ENCODE data around the gene ST6GALNAC4. TPM values are rescaled to one million over a fixed set of nuclear protein-coding genes. Genes with fewer than 3 reads are reported as not detected.

ST6GALNAC4 gene
- total RNA-seq, 1 experiment from 2014 or later, result 15.4 TPM

DNA sequence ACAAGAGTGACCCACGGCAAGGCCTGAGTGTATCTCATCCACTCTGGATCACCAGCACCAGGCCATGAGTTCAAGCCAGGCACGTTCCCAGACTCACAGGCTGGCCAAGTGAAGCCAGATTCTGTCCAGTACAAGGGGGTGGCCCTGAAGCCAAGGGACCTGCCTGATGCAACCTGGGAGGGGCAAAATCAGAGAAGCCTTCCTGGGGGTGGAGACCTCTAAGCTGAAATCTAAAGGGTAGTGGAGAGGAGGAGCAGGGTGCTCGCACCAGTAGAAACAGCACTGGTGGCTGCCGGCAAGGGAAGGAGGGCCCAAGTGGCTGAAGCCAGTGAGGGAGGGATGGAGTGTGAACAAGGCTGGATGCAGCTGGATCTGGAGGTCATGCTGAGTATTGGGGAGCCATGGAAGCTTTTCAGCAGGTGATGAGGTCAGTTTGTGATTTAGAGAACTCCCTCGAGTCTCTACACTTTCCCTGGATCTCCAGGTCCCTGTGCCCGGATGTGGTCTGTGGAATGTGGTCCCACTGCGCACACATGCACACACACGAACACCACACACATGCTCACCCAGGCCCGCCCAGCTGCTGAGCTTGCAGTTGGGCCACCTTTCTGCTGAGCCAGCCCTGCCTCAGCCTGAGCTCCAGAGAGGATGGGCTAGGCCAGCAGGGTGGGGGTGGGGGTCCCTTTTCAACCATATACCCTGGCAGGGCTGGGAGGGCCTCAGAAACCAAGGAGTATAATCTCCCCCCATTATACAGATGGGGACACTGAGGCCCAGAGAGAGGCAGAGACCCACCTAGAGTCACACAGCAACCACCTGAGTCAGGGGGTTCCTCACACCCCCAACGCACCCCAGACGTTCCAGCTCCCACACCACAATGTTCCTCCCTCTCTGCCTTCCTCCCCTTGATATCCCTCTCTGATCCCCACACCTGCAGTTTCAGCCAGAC, 12.1 kb upstream of the ST6GALNAC4 start:
- Histone ChIP-seq H4K91ac (ENCODE audit: insufficient read length, low read depth, low read length) (no peak overlapping the region), H3K23me2 (ENCODE audit: insufficient read length, low read depth, low read length, poor library complexity, severe bottlenecking) (peaks cover 16% of the 10 kb centered on the region), H4K5ac (ENCODE audit: insufficient read length, low read depth, low read length) (no peak overlapping the region), H3K23ac (ENCODE audit: insufficient read length, low read depth, low read length) (no peak overlapping the region), H3K4me2 (ENCODE audit: insufficient read depth, insufficient read length, low read length) (no peak overlapping the region), H3K79me1 (ENCODE audit: insufficient read depth, low read depth, low read length, poor library complexity, severe bottlenecking) (no peaks in the 10 kb centered on the region), H3K14ac (ENCODE audit: insufficient read depth, low read length) (no peak overlapping the region; the same call in 1 of the 2 replicates), H2BK20ac (ENCODE audit: low read depth, low read length, poor library complexity, severe bottlenecking) (no peak overlapping the region), H4K20me1 (ENCODE audit: control insufficient read depth, insufficient read depth, insufficient read length) (no peaks in the 10 kb centered on the region), H3K4me1 (ENCODE audit: insufficient read depth, low read length) (peaks cover 2% of the 10 kb centered on the region; the same call in 1 of the 2 replicates), H2AFZ (ENCODE audit: low read length) (no peak overlapping the region), H3K9me3 (ENCODE audit: control insufficient read depth, low read depth, low read length) (no peaks in the 10 kb centered on the region), H2AK5ac (ENCODE audit: insufficient read length, low read length) (no peak overlapping the region), H3K27me3 (ENCODE audit: insufficient read depth, low read length) (no peaks in the 10 kb centered on the region), H3K27ac (ENCODE audit: insufficient read length, low read depth, low read length) (no peak overlapping the region), H2BK12ac (ENCODE audit: insufficient read length, low read depth, low read length) (no peak overlapping the region), H3K9ac (ENCODE audit: extremely low read depth, insufficient read length, low read length) (no peak overlapping the region), H2BK120ac (ENCODE audit: low read depth, low read length, poor library complexity, severe bottlenecking) (no peak overlapping the region), H3K56ac (ENCODE audit: insufficient read length, low read depth, low read length) (no peak overlapping the region), H2BK15ac (ENCODE audit: low read depth, low read length) (no peak overlapping the region), H2BK5ac (ENCODE audit: insufficient read length, low read length) (no peak overlapping the region), H3T11ph (ENCODE audit: low read length) (no peak overlapping the region), H3K18ac (ENCODE audit: insufficient read length, low read depth, low read length) (no peak overlapping the region), H3K79me2 (ENCODE audit: insufficient read depth, low read length) (no peaks in the 10 kb centered on the region), H3K4ac (ENCODE audit: low read depth, low read length) (no peak overlapping the region), H4K8ac (replicated peaks; ENCODE audit: insufficient read length, low read depth, low read length) (no peak overlapping the region)
- no CpG with 5 or more reads among the region's 11 CpGs for WGBS (ENCODE audit: extremely low coverage, insufficient read length, low lambda C conversion rate)
- TF ChIP-seq, protein P1, sequence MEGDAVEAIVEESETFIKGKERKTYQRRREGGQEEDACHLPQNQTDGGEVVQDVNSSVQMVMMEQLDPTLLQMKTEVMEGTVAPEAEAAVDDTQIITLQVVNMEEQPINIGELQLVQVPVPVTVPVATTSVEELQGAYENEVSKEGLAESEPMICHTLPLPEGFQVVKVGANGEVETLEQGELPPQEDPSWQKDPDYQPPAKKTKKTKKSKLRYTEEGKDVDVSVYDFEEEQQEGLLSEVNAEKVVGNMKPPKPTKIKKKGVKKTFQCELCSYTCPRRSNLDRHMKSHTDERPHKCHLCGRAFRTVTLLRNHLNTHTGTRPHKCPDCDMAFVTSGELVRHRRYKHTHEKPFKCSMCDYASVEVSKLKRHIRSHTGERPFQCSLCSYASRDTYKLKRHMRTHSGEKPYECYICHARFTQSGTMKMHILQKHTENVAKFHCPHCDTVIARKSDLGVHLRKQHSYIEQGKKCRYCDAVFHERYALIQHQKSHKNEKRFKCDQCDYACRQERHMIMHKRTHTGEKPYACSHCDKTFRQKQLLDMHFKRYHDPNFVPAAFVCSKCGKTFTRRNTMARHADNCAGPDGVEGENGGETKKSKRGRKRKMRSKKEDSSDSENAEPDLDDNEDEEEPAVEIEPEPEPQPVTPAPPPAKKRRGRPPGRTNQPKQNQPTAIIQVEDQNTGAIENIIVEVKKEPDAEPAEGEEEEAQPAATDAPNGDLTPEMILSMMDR (conservative IDR thresholded peaks at IDR 0.05), result no peak
- H3K9me3 Mint-ChIP-seq, result no peaks in the 10 kb centered on the region; a peak in 1 of 5 replicates
- H3K27ac Mint-ChIP-seq, result peak overlapping the region in 1 of 3 experiments; percentile 72; a peak in 3 of 7 replicates
- no peak for DNase-seq
- H3K4me1 Mint-ChIP-seq, result peaks cover 21 to 34% of the 10 kb centered on the region in 2 experiments
- H3K4me3 Mint-ChIP-seq, result peak overlapping the region; percentile 39 to 97; a peak in 4 of 5 replicates
- peaks cover 2 to 6% (median 3%) of the 10 kb centered on the region in 3 experiments; a peak in 5 of 7 replicates for H3K36me3 Mint-ChIP-seq (ENCODE audit: insufficient read depth in 1 of 3, low read depth in 3 of 3)
- peaks cover 30% of the 10 kb centered on the region for H3K27me3 Mint-ChIP-seq (ENCODE audit: low read depth)

All from H9 (cell line).